CD4-positive, alpha-beta T cell (primary cell): ENCODE results near the gene SIN3B. TPM values are rescaled to one million over a fixed set of nuclear protein-coding genes. Genes with fewer than 3 reads are reported as not detected.
"Not testable (repeated sequence)": the region's sequence is repeated elsewhere in the genome, so short reads cannot be mapped to it uniquely, and the experiment has no call there.

Experiments
- ATAC-seq: fragments of 200-7000 bp; cut with Tn5 transposase; one replicate; pipeline ENCODE4 v1.10.0; 2022; ENCODE audit warnings: mild to moderate bottlenecking; ENCODE audit not compliant: poor library complexity
- CTCF ChIA-PET: fragments of 350-600 bp; sonication (Branson Sonifier 250); formaldehyde crosslinking; loops from one replicate; lab custom pipeline; 2021; ENCODE audit warnings: antibody characterized with exemption, inconsistent platforms; lab: Charles Lee
- POLR2A ChIA-PET: fragments of 350-600 bp; sonication (Branson Sonifier 250); formaldehyde crosslinking; loops from one replicate; lab custom pipeline; 2021; ENCODE audit warnings: antibody characterized with exemption, inconsistent platforms; lab: Charles Lee
- DNase-seq, 14 experiments: peaks; one replicate each; pipeline ENCODE4 v3.0.0-alpha.2; 2013 to 2020; ENCODE audit warnings: mixed read lengths in 2 of 14
- H3K27ac ChIP-seq, 2 donors: one replicate each; pipeline versions ENCODE4 v1.5.1 to v1.7.0; 2013; ENCODE audit warnings: low read length in 2 of 2, low read depth in 1 of 2, mild to moderate bottlenecking in 1 of 2
- H3K27me3 ChIP-seq, 2 experiments: 1 replicate in 1 of 2; 2 replicates in 1 of 2; pipeline versions ENCODE4 v1.6.1 to v1.7.0; 2013; ENCODE audit warnings: low read length in 2 of 2, control low read depth in 1 of 2, mild to moderate bottlenecking in 1 of 2, moderate library complexity in 1 of 2; ENCODE audit not compliant: insufficient read depth in 2 of 2, control insufficient read depth in 1 of 2
- H3K36me3 ChIP-seq: one replicate; pipeline ENCODE4 v1.6.1; 2013; ENCODE audit warnings: low read length, control low read depth; ENCODE audit not compliant: insufficient read depth
- H3K4me1 ChIP-seq: one replicate; pipeline ENCODE4 v1.6.1; 2013; ENCODE audit warnings: low read length, control low read depth; ENCODE audit not compliant: insufficient read depth
- H3K4me3 ChIP-seq: one replicate; pipeline ENCODE4 v1.5.1; 2013; ENCODE audit warnings: mild to moderate bottlenecking, low read length, moderate library complexity
- H3K9me3 ChIP-seq, 2 experiments: 1 replicate in 1 of 2; 2 replicates in 1 of 2; pipeline versions ENCODE4 v1.6.1 to v1.7.0; 2013; ENCODE audit warnings: low read length in 2 of 2, mild to moderate bottlenecking in 2 of 2, control low read depth in 1 of 2, moderate library complexity in 1 of 2; ENCODE audit not compliant: control insufficient read depth in 1 of 2, insufficient read depth in 1 of 2
- H3K27ac Mint-ChIP-seq: one replicate; pipeline ENCODE4 v1.8.0; 2020; ENCODE audit warnings: mixed read lengths
- H3K27me3 Mint-ChIP-seq: one replicate; pipeline ENCODE4 v1.8.0; 2021; ENCODE audit warnings: mixed read lengths
- H3K36me3 Mint-ChIP-seq: one replicate; pipeline ENCODE4 v1.8.0; 2021; ENCODE audit warnings: low read depth, mixed read lengths
- H3K4me1 Mint-ChIP-seq: one replicate; pipeline ENCODE4 v1.8.0; 2021; ENCODE audit warnings: low read depth, mixed read lengths
- H3K4me3 Mint-ChIP-seq: one replicate; pipeline ENCODE4 v1.8.0; 2020; ENCODE audit warnings: mild to moderate bottlenecking, mixed read lengths
- H3K9me3 Mint-ChIP-seq: one replicate; pipeline ENCODE4 v1.8.0; 2020; ENCODE audit warnings: mixed read lengths
- CTCF ChIP-seq: fragments of 200-600 bp; IDR thresholded peaks from one replicate; pipeline ENCODE4 v1.8.0; 2022; ENCODE audit warnings: antibody characterized with exemption, mild to moderate bottlenecking
- intact Hi-C, 2 experiments: fragments of 100-400 bp; cut with DNase I in 1 of 2; cut with micrococcal nuclease in 1 of 2; formaldehyde crosslinking; loops; one replicate each; pipeline versions ENCODE4 v1.15.1 to v1.9.0; 2023 to 2025; cut with DNase I, micrococcal nuclease
- total RNA-seq, 174 experiments: library from RNA in 2 of 174; stranded (reverse) in 2 of 174; gene quantifications; one replicate each; pipeline ENCODE4 v1.2.3 and lab custom pipeline; 2021 to 2026

The SIN3B gene
- total RNA-seq, 2 experiments from 2014 or later = 52.4 to 53.7 TPM

DNA sequence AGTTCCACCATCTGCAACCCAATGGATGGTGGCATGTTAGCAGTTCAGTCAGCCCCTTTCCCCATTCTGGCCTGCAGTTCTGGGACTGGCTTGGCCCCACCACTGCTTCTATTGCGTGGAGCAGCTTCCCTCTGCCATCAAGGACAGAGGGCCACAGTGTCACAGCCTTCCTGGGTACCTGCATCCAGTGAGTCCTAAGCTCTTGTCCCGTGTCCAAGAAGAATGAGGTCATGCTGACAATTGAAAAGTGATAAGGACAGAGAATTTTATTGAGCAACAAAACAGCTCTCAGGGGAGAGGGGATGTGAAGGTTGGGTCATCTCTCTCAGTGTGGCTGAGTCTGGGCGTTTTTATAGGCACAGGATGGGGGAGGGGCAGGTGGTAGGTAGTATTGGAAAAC, 33.5 kb upstream of the SIN3B start:
- no peaks in the 10 kb centered on the region for H3K4me1 Mint-ChIP-seq
- no peaks in the 10 kb centered on the region for H3K4me1 ChIP-seq
- peaks cover 5 to 27% of the 10 kb centered on the region in 2 experiments for H3K9me3 ChIP-seq
- intact Hi-C loops = no loop called here
- ATAC-seq (no peak), DNase-seq (no peak)
- peaks cover 5% of the 10 kb centered on the region for H3K36me3 Mint-ChIP-seq
- no peak overlapping the region for H3K4me3 ChIP-seq
- H3K27me3 Mint-ChIP-seq = no peaks in the 10 kb centered on the region
- no peaks in the 10 kb centered on the region for H3K27me3 ChIP-seq
- no peaks in the 10 kb centered on the region for H3K36me3 ChIP-seq
- ChIA-PET CTCF (no interaction called here), POLR2A (no interaction called here)
- no peak for TF ChIP-seq CTCF
- no peak overlapping the region for H3K4me3 Mint-ChIP-seq
- no peak overlapping the region for H3K27ac ChIP-seq
- H3K9me3 Mint-ChIP-seq = peaks cover 3% of the 10 kb centered on the region
- H3K27ac Mint-ChIP-seq = no peak overlapping the region

GRCh38 chr19:16797876-16798275, 31.3 kb upstream of the SIN3B start:
- Mint-ChIP-seq H3K27me3 (no peaks in the 10 kb centered on the region), H3K9me3 (peaks cover 3% of the 10 kb centered on the region), H3K36me3 (no peaks in the 10 kb centered on the region), H3K4me1 (no peaks in the 10 kb centered on the region), H3K27ac (no peak overlapping the region), H3K4me3 (no peak overlapping the region)
- Histone ChIP-seq H3K4me3 (no peak overlapping the region), H3K4me1 (no peaks in the 10 kb centered on the region), H3K36me3 (no peaks in the 10 kb centered on the region), H3K27me3 (no peaks in the 10 kb centered on the region), H3K9me3 (peaks cover 5 to 13% of the 10 kb centered on the region in 2 experiments), H3K27ac (no peak overlapping the region)
- no peak for TF ChIP-seq CTCF
- CTCF ChIA-PET = no interaction called here
- POLR2A ChIA-PET = no interaction called here
- intact Hi-C loops = no loop called here
- DNase-seq (no peak), ATAC-seq (no peak)

- POLR2A ChIA-PET, CTCF ChIA-PET, H3K4me3 ChIP-seq, H3K27ac Mint-ChIP-seq, H3K27me3 Mint-ChIP-seq, DNase-seq, ATAC-seq, H3K4me3 Mint-ChIP-seq, H3K27ac ChIP-seq, H3K4me1 Mint-ChIP-seq, intact Hi-C loops, H3K27me3 ChIP-seq, H3K36me3 ChIP-seq, H3K36me3 Mint-ChIP-seq, H3K4me1 ChIP-seq, H3K9me3 Mint-ChIP-seq: not testable (repeated sequence)
- H3K9me3 ChIP-seq = peaks cover 5 to 13% of the 10 kb centered on the region in 2 experiments
These were observed 30.9 kb upstream of the SIN3B start for GRCh38 chr19:16798326-16798725.

DNA sequence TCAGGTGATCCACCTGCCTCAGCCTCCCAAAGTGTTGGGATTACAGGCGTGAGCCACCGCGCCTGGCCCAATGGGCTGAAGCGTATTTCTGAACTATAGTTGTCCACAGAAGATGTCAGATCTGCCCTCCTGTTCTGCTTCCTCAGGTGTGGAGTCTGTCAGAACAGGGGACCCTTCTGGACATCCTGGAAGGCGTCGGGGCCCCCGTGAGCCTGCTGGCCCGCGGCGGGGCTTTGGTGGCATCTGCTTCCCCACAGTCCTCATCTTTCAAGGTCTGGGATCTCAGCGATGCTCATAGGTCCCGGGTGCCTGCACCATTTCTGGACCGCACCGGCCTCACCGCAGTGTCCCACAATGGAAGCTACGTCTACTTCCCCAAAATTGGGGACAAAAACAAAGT, 29.5 kb upstream of the SIN3B start:
- H3K4me3 Mint-ChIP-seq = no peak overlapping the region
- H3K4me1 Mint-ChIP-seq = no peaks in the 10 kb centered on the region
- DNase-seq = no peak
- no peak overlapping the region for H3K27ac ChIP-seq
- H3K27me3 Mint-ChIP-seq = no peaks in the 10 kb centered on the region
- intact Hi-C loops = no loop called here
- H3K36me3 ChIP-seq = no peaks in the 10 kb centered on the region
- H3K9me3 ChIP-seq = peaks cover 5 to 13% of the 10 kb centered on the region in 2 experiments
- no peak overlapping the region for H3K27ac Mint-ChIP-seq
- H3K36me3 Mint-ChIP-seq = no peaks in the 10 kb centered on the region
- CTCF ChIA-PET = no interaction called here
- ATAC-seq = no peak
- H3K27me3 ChIP-seq = no peaks in the 10 kb centered on the region
- POLR2A ChIA-PET = no interaction called here
- H3K4me3 ChIP-seq = no peak overlapping the region
- peaks cover 3% of the 10 kb centered on the region for H3K9me3 Mint-ChIP-seq
- TF ChIP-seq CTCF = no peak
- no peaks in the 10 kb centered on the region for H3K4me1 ChIP-seq
